HepG2 (cell line): Measurements from ENCODE around the gene ETFDH.
"Not testable (repeated sequence)": the region's sequence is repeated elsewhere in the genome, so short reads cannot be mapped to it uniquely, and the experiment has no call there.

Experiments
- CREBL2 ChIP-seq: sonication (generic); formaldehyde crosslinking; IDR thresholded peaks from 2 replicates; pipeline ENCODE4 v1.8.1; 2023; ENCODE audit warnings: missing genetic modification reagents, mild to moderate bottlenecking, borderline replicate concordance
- EP300 ChIP-seq, 3 experiments: sonication (generic) in 1 of 3; formaldehyde crosslinking in 1 of 3; IDR thresholded peaks; 2 replicates each; pipeline versions ENCODE4 v1.5.1 to v1.6.1; 2011 to 2020; ENCODE audit warnings: low read depth in 2 of 3, low read length in 2 of 3, borderline replicate concordance in 1 of 3, improper control_type of control experiment in 1 of 3, mild to moderate bottlenecking in 1 of 3, missing genetic modification reagents in 1 of 3, moderate library complexity in 1 of 3
- EZH2 ChIP-seq: conservative IDR thresholded peaks from 2 replicates; pipeline ENCODE4 v1.6.1; 2012; ENCODE audit warnings: mild to moderate bottlenecking, low read depth, low read length, moderate library complexity
- MIER3 ChIP-seq: IDR thresholded peaks from 2 replicates; pipeline ENCODE4 v1.6.1; 2016; ENCODE audit warnings: missing compliant biosample characterization, borderline replicate concordance
- MTF2 ChIP-seq: sonication (generic); formaldehyde crosslinking; IDR thresholded peaks from 2 replicates; pipeline ENCODE4 v1.5.0; 2020; ENCODE audit warnings: missing genetic modification reagents, borderline replicate concordance
- NBN ChIP-seq: fragments of 450-650 bp; conservative IDR thresholded peaks from 2 replicates; pipeline ENCODE4 v1.6.1; 2017
- POGK ChIP-seq: sonication (generic); formaldehyde crosslinking; conservative IDR thresholded peaks from 2 replicates; pipeline ENCODE4 v1.8.0; 2022; ENCODE audit warnings: mild to moderate bottlenecking, moderate library complexity, missing genetic modification reagents
- RAD51 ChIP-seq: fragments of 450-650 bp; IDR thresholded peaks from 2 replicates; pipeline ENCODE4 v1.6.1; 2016; ENCODE audit warnings: borderline replicate concordance
- REXO4 ChIP-seq: sonication (generic); formaldehyde crosslinking; IDR thresholded peaks from 2 replicates; pipeline ENCODE4 v1.8.0; 2022; ENCODE audit warnings: missing genetic modification reagents, mild to moderate bottlenecking, borderline replicate concordance
- SMAD1 ChIP-seq: sonication (generic); formaldehyde crosslinking; IDR thresholded peaks from 2 replicates; pipeline ENCODE4 v1.4.0; 2020; ENCODE audit warnings: missing genetic modification reagents, low read depth, mild to moderate bottlenecking, borderline replicate concordance
- ZBTB49 ChIP-seq: sonication (generic); formaldehyde crosslinking; IDR thresholded peaks from 2 replicates; pipeline ENCODE4 v1.4.0; 2020; ENCODE audit warnings: missing genetic modification reagents, borderline replicate concordance
- ZNF44 ChIP-seq: sonication (generic); formaldehyde crosslinking; IDR thresholded peaks from 2 replicates; pipeline ENCODE4 v1.5.1; 2020; ENCODE audit warnings: mild to moderate bottlenecking, missing genetic modification reagents

- TF ChIP-seq CREBL2; EP300 (IDR thresholded peaks at IDR 0.05; ENCODE audit: low read depth in 2 of 2, low read length in 2 of 2); EP300 (CRISPR knock-in tag; IDR thresholded peaks at IDR 0.05; ENCODE audit: borderline replicate concordance); MTF2; RAD51; ZNF44 (CRISPR knock-in tag); EZH2; ZBTB49 (CRISPR knock-in tag); SMAD1; NBN; REXO4 (CRISPR knock-in tag); MIER3 (CRISPR knock-in tag); POGK: not testable (repeated sequence)
Measured at GRCh38 chr4:158712622-158713021, 40.5 kb downstream of the ETFDH start.
